Measurements from ENCODE around the gene TRIM14. TPM values are rescaled to one million over a fixed set of nuclear protein-coding genes. Genes with fewer than 3 reads are reported as not detected.

TRIM14 gene
- polyA plus RNA-seq, 1 experiment: 9.9 TPM

DNA sequence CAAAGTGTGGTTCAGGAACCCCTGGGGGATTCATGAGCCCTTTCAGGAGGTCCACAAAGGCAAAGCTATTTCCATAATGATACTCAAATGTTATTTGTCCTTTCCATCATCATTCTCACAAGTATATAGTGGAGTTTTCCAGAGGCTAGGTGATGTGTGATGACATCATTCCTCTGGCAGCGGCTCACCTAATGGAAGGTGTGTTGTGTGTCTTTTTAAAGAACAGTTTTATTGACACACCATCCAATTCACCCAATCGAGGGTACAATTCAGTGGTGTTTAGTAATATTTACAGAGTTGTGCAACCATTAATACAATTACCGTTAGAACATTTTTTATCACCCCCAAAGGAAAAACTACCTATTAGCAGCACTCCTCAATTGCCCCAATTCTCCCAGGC is 52.8 kb downstream of the TRIM14 start:
- Histone ChIP-seq H3K27me3 (ENCODE audit: control insufficient read depth, insufficient read depth, low read length) (no peaks in the 10 kb centered on the region), H3K36me3 (ENCODE audit: control insufficient read depth, insufficient read depth, low read length) (peaks cover 14% of the 10 kb centered on the region), H3K4me3 (ENCODE audit: low read depth, low read length) (no peak overlapping the region)
- TF ChIP-seq CTCF (IDR thresholded peaks at IDR 0.05; ENCODE audit: insufficient read depth, low read depth, low read length): no peak
- ChIA-PET POLR2A (no interaction called here), CTCF (no interaction called here)
- DNase-seq (ENCODE audit: low read depth): no peak

GRCh38 chr9:98064623-98065392 is 54.2 kb downstream of the TRIM14 start:
- CTCF ChIA-PET: no interaction called here
- Histone ChIP-seq H3K4me3 (ENCODE audit: low read depth, low read length) (no peak overlapping the region), H3K36me3 (ENCODE audit: control insufficient read depth, insufficient read depth, low read length) (peaks cover 16% of the 10 kb centered on the region), H3K27me3 (ENCODE audit: control insufficient read depth, insufficient read depth, low read length) (no peaks in the 10 kb centered on the region)
- POLR2A ChIA-PET: no interaction called here
- no peak for DNase-seq (ENCODE audit: low read depth)
- TF ChIP-seq CTCF (IDR thresholded peaks at IDR 0.05; ENCODE audit: insufficient read depth, low read depth, low read length): no peak

DNA sequence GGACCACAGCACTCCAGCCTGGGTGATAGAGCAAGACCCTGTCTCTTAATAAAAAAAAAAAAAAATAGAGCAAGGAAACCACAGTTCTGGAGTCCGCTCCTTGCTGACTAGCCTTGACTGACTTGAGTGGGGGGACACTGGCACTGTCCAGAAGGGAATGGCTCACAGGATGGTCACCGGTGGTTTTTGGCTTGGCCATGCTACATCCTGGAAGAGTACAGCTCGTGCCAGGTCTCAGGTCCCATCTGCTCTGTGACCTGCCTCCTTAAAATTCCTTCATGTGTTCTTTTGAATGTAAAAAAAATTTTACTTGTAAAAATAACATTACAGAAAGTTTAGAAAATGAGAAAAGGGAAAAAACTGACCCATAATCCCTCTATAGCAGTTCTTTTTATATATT is 56.9 kb downstream of the TRIM14 start:
- CTCF ChIA-PET: interaction anchor here (1.1 to 2.8 kb wide), 2 partner anchors 12 to 27 kb away, joined by 3 to 17 read pairs; no protein-coding TSS in a partner anchor
- Histone ChIP-seq H3K36me3 (ENCODE audit: control insufficient read depth, insufficient read depth, low read length) (peaks cover 15% of the 10 kb centered on the region), H3K27me3 (ENCODE audit: control insufficient read depth, insufficient read depth, low read length) (no peaks in the 10 kb centered on the region), H3K4me3 (ENCODE audit: low read depth, low read length) (no peak overlapping the region)
- TF ChIP-seq CTCF (IDR thresholded peaks at IDR 0.05; ENCODE audit: insufficient read depth, low read depth, low read length): no peak
- DNase-seq (ENCODE audit: low read depth): no peak
- POLR2A ChIA-PET: no interaction called here

GRCh38 chr9:98057138-98057799 is 61.8 kb downstream of the TRIM14 start:
- Histone ChIP-seq H3K4me3 (ENCODE audit: low read depth, low read length) (peak overlapping the region; percentile 70), H3K27me3 (ENCODE audit: control insufficient read depth, insufficient read depth, low read length) (no peaks in the 10 kb centered on the region), H3K36me3 (ENCODE audit: control insufficient read depth, insufficient read depth, low read length) (peaks cover 7% of the 10 kb centered on the region)
- TF ChIP-seq CTCF (IDR thresholded peaks at IDR 0.05; ENCODE audit: insufficient read depth, low read depth, low read length): no peak
- DNase-seq (ENCODE audit: low read depth): no peak
- ChIA-PET POLR2A (no interaction called here), CTCF (interaction anchor here (1.5 to 2.0 kb wide), 5 partner anchors 14 to 135 kb away, joined by 4 to 9 read pairs (median 6); partner anchors contain the start of genes ANP32B and TRMO)

Measured in BJ (cell line).